Limb (tissue), 2 donors: ENCODE measurements around the gene IFNLR1.

ENCODE experiments used
- DNase-seq, 2 donors: peaks; one replicate each; pipeline ENCODE4 v3.0.0-alpha.2; 2016; ENCODE audit errors: extremely low spot score in 2 of 2

The IFNLR1 gene

DNA sequence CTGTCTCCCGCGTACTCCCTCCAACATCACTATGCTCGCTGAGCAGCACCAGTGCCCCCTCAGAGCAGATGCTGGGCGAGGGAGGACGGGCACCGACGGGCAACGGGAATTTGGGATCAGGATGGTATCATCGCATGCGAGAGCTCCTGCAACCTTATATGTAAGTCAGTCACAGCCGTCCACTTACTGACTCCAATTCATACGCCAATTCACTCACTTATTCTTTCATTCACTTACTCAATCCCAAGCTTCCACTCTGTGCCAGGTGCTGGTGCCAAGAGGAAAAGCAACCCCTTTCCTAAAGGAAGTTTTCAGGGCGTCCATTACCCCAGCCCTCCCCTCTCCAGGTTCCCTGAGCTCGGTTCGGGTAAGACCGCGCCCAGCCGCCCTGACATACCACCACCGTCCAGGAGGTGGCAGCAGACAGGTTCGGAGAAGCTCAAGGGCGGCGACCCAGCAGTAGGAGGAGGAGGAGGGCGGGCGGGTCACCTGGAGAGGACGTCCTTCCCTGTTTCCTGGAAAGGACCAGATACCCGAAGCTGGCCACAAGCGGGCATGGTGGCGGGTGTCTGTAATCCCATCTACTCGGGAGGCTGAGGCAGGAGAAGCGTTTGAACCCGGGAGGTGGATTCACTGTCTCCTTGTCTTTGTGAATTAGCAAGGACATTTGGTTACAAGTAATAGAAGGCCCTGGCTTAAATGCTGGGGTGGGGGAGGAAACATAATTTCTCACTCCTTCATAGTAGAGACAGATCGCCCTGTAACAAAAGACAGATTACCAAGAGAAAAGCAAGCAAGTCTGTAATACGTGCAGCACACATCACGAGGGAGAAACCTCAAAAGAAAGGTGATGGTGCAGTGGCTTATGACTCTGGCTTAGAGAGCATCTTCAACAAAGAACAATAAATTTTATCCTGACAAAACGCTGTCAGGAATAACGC, 36.6 kb downstream of the IFNLR1 start:
- DNase-seq, result peak; percentile 74 to 95

DNA sequence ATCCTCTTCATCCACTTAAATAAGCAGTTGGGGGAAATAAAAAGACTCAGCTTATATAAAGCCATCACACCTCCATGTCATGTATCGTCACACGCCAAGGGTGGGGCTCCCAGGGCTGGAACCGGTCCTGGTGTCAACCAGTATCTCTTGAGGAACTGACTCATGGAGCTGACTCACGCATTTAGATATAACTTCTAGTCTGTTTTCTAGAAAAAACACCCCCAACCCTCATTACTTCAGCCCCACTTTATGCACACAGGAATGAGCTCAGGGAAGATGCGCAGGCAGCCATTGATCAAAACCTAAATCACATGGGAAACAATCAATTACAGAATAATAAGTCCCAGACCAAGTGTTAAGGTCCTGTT, 37.2 kb downstream of the IFNLR1 start:
- DNase-seq, result no peak

DNA sequence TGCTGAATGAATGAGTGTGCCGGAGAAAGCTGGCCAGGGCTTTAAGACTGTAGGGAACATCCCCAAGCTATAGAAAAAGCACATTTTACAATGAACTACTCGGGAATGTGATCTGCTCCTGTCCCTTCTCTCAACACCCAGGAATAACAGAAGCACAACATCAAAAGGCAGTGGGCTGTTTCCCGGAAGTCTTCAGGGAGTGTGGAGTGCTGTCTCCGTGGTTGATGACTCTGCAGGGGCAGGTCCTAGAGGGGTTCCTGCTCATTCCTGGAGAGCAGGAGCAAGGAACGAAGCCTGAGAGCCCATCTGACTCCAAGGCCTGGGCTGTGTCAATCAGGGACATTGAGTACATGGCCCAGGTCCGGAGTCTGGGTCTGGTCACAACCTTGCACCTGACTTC, 39.3 kb downstream of the IFNLR1 start:
- DNase-seq, result no peak

DNA sequence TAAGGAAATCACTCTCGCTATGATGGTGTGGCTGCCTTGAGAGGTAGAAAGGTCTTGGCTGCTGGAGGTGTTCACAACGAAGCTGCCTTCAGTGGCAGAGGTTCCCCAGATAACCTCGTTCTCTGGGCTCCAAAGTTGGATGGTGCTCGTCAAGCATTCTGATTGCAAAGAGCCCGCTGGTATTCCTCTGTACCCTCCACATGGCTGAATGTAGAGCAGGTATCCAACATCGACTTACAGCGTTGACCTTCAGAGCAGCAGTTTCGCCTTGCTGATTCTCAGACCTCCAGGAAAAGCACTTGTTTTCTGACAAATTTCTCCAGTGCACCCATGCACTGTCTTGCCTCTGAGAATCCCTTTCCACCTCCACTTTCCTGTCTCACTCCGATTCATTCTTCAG, 39.9 kb downstream of the IFNLR1 start:
- no peak for DNase-seq

DNA sequence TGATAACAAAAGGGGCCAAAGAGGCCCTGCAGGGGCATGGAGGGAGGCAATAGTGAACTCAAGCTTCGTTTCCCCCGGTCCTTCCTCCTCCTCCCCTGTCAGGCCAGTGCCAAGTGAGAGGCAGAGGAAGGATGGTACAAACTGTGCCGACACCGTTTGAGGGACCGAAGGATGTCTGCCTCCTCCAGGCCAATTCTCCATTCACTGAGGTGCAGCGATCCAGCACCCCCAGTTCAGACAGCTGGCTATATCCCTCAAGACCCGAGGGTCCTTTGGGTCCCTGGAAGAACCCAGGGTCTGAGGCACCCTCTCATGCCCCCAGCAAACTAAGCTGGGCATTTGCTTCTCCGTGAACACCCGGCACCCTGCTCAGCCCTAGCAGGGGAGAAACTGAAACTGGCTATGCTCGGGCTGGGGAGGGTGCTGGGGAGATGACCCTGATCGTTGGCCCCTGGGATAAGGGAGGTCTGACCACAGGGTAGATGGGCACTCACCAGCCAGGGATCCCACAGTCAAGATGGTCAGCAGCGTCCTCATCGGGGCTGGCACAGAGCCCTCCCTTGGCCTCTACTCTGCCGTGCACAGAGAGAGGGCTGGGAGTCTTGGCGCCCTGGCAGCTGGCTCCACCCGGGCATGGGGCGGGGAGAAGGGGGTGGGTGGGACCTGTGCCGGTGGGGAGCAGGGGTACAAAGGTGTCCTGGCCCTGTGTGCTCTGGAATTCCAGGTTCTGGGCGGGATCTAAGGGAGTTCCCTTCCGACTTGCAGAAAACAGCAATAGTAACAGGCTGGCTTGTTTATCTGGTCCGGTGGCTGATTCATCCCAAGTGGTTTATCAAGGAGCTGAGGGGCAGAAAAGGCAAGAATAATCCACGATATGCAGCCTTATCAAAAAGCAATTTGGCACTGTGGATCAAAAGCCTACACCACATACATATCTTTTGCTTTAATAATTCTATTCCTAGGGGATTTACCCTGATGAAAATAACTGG, 44.2 kb downstream of the IFNLR1 start, which contains the start of gene IL22RA1:
Gene IL22RA1, minus strand, starts transcription at position 595 of the 989 bp plus-strand sequence. Its CDS starts 58 bp downstream, at position 537.
- no peak for DNase-seq

DNA sequence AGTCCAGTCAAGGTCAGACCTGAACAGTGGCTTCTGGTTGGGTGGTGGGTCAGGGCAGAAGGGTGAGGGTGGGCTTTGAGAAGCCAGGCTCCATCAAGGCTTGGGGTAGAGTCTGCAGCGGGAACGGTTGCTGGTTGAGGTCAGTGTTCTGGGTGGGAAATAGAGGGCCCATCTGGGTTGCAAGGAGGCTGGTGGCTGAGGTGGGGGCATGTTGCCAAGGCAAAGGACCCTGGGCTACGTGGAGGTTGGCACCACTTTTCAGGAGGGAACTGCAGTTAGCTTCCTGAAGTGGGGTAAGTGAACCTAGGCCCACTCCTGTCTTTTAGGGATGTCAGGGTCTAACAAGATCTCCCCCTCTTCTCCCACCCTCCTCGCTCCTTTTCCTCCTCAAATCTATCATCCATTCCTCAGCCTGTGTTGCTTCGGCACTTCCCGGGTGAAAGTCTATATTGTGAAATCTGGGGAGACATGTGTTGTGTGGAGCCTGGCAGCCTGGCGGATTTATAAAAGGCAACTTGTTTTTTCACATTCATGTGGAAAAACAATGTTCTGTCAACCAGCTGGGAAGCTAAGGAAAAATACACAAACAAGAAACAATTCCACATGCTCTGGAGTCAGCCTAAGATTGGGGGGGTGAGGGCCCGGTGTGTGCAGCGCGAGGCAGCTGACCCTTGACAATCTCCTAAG, 45.6 kb downstream of the IFNLR1 start:
- no peak for DNase-seq

DNA sequence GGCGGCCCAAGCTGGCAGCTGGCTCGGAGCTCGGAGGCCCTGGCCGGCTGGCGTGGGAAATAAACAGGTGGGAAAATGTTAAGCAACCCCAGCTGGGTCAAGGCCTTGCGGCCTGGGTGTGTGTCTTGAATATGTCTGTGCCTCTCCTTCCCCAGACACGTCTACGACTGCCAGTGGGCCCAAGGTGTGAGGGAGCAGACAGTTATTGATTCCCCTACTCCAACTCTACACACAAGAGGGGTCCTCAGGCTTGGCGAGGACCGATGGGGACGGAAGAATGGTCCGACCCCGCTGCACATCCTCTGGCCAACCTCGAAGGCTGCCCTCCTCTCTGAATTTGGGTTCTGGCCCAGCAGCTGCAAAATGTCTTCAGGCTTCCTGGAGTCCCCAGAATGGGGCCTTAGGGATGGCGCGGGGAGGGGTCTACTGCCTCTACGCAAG, 46.3 kb downstream of the IFNLR1 start:
- DNase-seq, result no peak

DNA sequence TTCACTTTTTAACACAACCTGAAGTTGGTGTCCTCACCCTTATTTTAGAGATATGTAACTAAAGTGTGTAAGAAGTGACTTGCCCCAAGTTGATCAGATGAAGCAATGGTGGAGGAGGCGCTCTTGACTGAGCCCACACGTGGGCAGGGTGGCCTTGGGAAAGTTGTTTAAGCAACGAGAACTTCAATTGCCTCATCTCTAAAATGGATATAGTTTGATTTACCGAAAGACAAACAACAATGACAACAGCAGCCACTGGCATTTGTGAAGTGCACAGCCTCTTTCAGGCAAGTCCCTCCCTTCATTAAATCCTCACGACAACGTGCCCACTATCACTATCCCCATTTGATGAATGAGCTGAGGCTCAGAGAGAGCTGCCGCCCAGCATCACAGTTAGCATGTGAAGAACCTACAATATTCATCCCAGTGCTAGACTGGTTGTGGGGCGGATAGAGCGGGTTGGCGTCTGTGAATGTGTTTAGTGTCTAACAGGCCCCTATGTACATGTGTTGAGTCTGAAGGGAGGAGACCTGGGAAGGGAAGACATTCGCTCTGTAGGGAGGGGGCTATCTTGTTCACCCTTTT, 47.2 kb downstream of the IFNLR1 start:
- no peak for DNase-seq

DNA sequence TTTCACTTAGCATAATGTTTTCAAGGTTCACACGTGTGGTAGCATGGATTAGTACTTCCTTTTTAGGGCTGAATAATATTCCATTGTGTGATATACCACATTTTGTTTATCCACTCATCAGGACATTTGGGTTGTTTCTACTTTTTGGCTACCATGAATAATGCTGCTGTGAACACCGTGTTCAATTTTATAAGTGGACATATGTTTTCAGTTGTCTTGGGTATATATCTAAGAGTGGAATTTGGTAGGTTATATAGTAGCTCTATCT, 47.9 kb downstream of the IFNLR1 start:
- DNase-seq, result no peak

DNA sequence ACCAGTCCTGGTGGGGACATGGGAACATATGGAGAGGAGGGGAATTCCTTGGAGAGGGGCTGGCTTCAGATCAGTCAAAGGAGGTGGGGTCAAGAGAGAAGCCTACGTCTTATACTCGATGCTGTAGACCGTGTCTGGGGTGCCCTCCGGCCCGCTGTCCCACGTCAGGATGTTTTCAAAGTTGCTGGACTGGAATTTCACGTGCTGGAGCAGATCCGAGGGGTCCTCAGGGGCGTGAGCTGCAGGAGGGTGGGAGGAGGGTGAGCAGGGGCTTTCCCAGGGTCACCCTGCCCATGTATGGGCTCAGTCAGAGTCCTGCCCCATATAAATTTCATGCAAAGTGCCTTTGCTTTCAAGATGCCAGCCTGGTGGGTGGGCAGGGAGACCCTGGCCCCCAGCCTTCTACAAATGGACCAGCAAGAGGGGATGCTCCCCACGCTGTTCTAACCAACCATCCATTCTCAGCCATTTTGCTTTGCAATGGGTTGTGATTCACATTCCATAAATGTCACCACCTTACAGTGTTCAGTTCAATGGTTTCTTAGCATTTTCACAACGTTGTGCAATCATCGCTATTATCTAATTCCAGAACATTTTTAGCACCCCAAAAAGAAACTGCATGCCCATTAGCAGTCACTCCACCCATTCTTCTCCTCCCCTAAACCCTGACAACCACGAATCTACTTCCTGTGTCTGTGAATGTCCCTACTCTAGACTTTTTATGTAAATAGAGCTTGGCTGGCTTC, 48.4 kb downstream of the IFNLR1 start:
- DNase-seq, result no peak

DNA sequence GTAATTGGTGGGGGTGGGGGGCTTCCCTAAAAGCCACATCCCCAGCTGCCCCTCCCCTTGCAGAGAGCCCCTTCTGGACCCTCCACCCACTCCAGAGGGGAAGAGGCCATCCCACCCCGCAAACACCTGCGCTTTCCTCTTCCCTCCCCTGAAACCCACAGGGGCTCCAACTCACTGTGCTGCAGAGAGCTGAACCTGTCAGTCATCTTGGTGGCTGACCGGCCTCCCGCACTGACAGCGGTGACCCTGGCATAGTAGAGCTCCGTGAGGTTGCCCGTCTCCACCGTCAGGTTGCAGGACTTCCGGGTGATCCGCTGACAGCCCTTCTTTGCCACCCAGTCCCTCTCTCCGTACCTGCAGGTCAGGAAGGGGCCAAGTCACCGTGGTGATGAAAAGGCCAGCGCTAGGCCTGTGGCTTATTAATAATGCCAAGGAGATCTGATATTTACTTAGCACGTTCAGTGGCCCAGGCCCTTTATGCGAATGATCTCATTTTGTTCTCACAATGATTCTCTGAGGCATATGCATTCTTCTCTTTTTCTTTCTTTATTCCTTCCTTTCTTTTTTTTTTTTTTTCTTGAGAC, 50.0 kb downstream of the IFNLR1 start:
- no peak for DNase-seq

DNA sequence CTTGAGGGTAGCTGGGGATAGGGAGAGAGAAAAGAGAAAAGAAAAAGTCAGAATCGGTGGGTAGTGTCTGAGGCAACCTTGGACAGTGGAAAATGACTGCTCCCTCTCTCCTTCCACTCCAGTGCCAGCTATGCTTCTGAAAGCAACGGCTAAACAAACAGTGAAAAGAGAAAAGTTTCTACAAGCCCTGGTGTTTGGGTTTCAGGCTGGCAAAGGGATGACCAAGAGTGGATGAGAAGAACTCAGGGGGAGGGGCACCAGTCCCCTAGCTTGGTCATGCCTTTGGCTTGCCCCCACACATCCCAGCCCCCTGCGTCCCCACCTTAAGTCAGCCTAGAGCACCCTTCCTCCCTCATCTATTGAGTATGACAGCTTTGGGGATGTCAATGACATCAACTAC, 52.7 kb downstream of the IFNLR1 start:
- no peak for DNase-seq

DNA sequence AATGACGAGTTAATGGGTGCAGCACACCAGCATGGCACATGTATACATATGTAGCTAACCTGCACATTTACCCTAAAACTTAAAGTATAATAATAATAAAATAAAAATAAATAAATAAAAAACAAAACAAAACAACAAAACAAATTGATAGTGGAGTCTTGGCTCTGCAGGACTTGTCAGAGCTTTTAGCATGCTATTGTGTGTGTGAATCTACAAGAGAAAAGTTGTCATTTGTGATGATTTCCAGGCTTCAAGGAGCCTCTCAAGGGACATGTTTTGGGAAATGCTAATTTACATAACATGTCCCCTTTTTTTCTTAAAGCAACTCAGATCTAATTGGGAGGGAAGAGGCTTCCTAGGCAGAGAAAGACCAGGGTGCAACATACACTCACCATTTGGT, 53.3 kb downstream of the IFNLR1 start:
- DNase-seq, result no peak

DNA sequence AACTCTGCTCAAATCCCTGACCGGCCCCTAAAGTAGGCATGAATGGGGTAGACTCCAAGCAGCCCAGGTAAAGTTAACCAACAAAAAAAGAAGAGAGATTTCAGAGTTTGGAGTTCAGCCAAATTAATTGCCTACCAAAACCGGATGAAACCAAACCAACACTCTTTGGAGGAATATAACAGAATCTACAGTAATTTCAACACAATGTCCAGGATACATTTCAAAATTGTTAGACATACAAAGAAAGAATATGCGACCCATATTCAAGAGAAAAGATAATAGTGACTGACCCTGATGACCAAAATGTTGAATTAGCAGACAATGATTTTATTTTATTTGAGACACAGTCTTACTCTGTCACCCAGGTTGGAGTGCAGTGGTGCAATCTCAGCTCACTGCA, 56.7 kb downstream of the IFNLR1 start:
- DNase-seq, result no peak

DNA sequence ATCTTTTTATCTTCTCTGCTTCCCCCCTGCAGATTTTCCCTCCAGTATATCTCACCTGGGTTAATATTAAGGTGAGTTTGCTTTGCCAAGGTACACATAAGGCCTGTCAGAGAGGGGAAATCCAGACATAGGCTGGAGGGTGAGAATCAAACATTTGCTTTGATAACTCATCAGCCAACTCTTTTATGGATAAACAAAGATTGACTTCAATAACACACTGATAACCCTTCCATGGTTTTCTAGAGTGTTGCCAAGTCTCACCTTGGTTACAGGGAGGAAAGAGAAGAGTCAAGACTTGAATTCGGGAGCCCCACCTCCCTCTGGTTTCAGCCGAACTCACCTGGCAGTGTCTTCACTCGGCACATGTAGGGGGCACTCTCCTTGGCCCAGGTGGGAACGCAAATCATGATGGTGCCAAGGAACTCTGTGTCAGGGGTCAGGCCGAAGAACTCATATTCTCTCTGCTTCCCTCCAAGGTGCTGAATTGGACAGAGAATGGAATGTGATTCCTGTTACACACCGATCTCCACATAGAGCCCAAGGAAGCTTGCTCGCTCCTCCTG, 59.2 kb downstream of the IFNLR1 start:
- DNase-seq, result no peak

DNA sequence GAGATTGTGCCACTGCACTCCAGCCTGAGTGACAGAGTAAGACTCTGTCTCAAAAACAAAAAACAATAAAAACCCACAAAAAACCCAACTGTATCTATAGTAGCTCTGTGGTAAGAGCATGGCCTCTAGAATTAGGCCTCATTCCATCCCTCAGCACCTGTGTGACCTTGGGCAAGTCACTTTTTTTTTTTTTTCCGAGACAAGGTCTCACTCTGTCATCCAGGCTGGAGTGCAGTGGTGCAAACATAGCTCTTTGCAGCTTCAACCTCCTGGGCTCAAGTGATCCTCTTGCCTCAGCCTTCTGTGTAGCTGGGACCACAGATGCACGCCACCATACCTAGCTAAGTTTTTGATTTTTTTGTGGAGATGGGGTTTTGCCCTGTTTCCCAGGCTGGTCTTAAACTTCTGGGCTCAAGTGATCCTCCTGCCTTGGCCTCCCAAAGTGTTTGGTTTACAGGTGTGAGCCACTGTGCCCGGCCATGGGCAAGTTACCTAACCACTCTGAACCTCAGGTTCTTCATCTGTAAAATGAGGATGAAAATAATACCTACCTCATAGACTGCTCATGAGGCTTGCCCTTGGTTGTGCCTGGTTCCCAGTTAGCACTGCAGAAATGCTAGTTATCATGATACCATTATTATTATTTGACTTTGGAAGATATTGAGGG, 59.8 kb downstream of the IFNLR1 start:
- no peak for DNase-seq

DNA sequence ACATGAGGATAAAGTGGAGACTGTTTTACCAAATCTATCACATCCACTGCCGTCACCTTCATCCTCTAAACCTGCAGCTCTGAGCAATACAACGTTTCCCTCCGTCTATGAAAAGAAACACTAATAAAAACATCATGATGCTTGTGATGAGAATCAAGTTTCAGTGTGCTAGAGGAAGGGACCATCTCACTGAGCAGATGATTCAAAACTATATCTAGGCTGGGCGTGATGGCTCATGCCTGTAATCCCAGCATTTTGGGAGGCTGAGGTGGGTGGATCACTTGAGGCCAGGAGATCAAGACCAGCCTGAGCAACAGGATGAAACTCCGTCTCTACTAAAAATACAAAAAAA, 60.4 kb downstream of the IFNLR1 start:
- DNase-seq, result no peak

DNA sequence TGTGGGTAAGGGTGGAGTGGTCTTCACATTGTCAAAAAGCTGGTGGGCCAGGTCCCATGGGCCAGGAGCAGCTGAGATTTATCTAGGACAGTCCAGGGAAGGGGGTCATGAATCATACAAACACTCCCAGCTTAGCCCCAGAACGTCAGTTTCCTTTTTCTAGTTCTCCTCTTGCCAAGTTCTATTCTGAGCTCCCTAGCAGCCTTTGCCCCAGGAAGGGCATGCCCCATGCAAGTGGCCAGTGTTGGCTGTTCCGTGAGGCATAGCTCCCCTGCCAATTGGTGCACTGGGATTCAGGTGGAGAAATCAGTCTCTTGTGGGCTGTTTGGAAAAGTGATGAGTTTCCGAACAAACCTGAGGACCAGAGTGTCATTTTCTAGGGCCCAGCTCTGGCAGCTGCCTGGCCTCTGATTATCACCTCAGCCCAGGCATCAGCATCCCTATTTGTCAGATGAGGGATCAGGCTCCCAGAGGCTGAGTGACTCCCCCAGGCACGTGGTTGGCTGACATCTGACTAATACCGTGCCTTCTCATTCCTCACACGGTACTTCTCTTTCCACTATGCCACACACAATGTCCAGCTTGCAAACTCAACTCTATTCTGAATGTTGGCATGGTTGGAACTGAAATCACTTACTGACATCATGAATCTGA, 60.9 kb downstream of the IFNLR1 start:
- DNase-seq, result no peak

DNA sequence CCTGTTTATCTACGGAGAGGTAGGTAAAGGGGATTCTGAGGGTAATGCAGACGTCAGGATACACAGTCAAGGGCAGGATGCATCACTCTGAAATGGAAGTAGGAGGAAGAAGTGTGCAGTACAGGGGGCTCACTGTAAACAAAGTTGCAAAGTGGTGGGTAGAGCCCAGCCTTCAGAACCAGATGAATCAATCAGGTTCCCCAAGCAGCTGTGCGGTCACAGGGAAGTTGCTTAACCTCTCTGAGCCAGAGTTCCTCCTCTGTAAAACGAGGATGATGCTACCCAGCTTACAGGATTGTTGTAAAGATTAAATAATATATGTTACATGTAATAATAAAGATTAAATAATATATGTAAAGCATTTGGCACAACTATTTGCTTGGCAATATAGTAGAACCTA, 61.6 kb downstream of the IFNLR1 start:
- DNase-seq, result no peak
